ENCODE measurements around the gene APRT. TPM values are rescaled to one million over a fixed set of nuclear protein-coding genes. Genes with fewer than 3 reads are reported as not detected.

APRT gene
- total and polyA plus RNA-seq, 9 of the 15 experiments (the other 6 are each of a cell fraction or from before 2014, with no cell fraction given) = 41.7 to 409 (median 146) TPM

DNA sequence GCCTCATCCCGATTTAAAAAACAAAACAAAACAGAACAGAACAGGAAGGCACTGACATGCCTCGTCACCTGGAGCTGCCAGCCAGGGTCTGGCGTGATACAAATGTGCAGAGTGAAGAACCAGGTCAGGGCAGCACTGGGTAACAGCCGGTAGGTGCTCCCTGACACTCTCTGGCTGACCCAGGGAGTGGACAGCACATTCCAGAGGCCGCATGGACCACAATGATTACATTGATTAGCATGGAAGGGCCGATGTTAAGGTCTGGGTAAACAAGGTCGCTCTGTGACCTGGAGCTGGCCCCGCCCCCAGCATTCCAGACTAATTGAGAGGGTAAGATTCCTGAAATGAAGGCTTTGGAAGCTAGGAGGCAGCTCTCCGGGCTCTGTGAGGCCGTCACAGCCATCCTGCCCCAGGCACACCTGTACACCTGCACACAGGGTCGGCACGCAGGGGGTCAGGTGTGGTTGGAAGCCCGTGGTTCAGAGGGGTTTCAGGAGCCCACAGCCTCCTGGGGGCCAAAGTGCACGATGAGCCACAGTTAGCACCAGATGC, 48.1 kb downstream of the APRT start (continued):
- TF ChIP-seq, protein P1, sequence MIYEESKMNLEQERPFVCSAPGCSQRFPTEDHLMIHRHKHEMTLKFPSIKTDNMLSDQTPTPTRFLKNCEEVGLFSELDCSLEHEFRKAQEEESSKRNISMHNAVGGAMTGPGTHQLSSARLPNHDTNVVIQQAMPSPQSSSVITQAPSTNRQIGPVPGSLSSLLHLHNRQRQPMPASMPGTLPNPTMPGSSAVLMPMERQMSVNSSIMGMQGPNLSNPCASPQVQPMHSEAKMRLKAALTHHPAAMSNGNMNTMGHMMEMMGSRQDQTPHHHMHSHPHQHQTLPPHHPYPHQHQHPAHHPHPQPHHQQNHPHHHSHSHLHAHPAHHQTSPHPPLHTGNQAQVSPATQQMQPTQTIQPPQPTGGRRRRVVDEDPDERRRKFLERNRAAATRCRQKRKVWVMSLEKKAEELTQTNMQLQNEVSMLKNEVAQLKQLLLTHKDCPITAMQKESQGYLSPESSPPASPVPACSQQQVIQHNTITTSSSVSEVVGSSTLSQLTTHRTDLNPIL (CRISPR knock-in tag; IDR thresholded peaks at IDR 0.05) = no peak
- TF ChIP-seq HSF4 (CRISPR knock-in tag; IDR thresholded peaks at IDR 0.05; ENCODE audit: borderline replicate concordance) (no peak), TCF7 (IDR thresholded peaks at IDR 0.05; ENCODE audit: borderline replicate concordance) (no peak), ZKSCAN8 (CRISPR knock-in tag; IDR thresholded peaks at IDR 0.05) (no peak), PHF21A (IDR thresholded peaks at IDR 0.05; ENCODE audit: borderline replicate concordance, low read depth) (no peak), GATAD2B (IDR thresholded peaks at IDR 0.05; ENCODE audit: borderline replicate concordance) (no peak), EWSR1 (IDR thresholded peaks at IDR 0.05; ENCODE audit: borderline replicate concordance, low read depth, partially characterized antibody) (no peak), TFE3 (CRISPR knock-in tag; IDR thresholded peaks at IDR 0.05) (no peak), FUS (optimal IDR thresholded peaks at IDR 0.05; ENCODE audit: low read depth, low read length) (no peak), YY1 (IDR thresholded peaks at IDR 0.05; ENCODE audit: borderline replicate concordance in 1 of 3, control insufficient read depth in 1 of 3, extremely low read depth in 1 of 3, insufficient read depth in 3 of 3, insufficient read length in 1 of 3, insufficient replicate concordance in 2 of 3, low read depth in 1 of 3, low read length in 2 of 3) (no peak), RHOXF2B (CRISPR knock-in tag; conservative IDR thresholded peaks at IDR 0.05) (no peak), PURB (CRISPR knock-in tag; IDR thresholded peaks at IDR 0.05; ENCODE audit: low read depth) (no peak), ZNF75A (CRISPR knock-in tag; IDR thresholded peaks at IDR 0.05) (no peak), CBX2 (IDR thresholded peaks at IDR 0.05; ENCODE audit: insufficient read depth, low read length, poor library complexity, severe bottlenecking) (no peak), CBFB (CRISPR knock-in tag; IDR thresholded peaks at IDR 0.05) (no peak), SAFB2 (IDR thresholded peaks at IDR 0.05; ENCODE audit: borderline replicate concordance, low read depth, low read length, severe bottlenecking) (no peak), PRMT5 (CRISPR knock-in tag; IDR thresholded peaks at IDR 0.05) (no peak)
- TF ChIP-seq, protein P2, sequence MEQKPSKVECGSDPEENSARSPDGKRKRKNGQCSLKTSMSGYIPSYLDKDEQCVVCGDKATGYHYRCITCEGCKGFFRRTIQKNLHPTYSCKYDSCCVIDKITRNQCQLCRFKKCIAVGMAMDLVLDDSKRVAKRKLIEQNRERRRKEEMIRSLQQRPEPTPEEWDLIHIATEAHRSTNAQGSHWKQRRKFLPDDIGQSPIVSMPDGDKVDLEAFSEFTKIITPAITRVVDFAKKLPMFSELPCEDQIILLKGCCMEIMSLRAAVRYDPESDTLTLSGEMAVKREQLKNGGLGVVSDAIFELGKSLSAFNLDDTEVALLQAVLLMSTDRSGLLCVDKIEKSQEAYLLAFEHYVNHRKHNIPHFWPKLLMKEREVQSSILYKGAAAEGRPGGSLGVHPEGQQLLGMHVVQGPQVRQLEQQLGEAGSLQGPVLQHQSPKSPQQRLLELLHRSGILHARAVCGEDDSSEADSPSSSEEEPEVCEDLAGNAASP (IDR thresholded peaks at IDR 0.05) = no peak
- TF ChIP-seq, protein P3, sequence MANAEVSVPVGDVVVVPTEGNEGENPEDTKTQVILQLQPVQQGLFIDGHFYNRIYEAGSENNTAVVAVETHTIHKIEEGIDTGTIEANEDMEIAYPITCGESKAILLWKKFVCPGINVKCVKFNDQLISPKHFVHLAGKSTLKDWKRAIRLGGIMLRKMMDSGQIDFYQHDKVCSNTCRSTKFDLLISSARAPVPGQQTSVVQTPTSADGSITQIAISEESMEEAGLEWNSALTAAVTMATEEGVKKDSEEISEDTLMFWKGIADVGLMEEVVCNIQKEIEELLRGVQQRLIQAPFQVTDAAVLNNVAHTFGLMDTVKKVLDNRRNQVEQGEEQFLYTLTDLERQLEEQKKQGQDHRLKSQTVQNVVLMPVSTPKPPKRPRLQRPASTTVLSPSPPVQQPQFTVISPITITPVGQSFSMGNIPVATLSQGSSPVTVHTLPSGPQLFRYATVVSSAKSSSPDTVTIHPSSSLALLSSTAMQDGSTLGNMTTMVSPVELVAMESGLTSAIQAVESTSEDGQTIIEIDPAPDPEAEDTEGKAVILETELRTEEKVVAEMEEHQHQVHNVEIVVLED (CRISPR knock-in tag; IDR thresholded peaks at IDR 0.05) = no peak
- TF ChIP-seq, protein P4, sequence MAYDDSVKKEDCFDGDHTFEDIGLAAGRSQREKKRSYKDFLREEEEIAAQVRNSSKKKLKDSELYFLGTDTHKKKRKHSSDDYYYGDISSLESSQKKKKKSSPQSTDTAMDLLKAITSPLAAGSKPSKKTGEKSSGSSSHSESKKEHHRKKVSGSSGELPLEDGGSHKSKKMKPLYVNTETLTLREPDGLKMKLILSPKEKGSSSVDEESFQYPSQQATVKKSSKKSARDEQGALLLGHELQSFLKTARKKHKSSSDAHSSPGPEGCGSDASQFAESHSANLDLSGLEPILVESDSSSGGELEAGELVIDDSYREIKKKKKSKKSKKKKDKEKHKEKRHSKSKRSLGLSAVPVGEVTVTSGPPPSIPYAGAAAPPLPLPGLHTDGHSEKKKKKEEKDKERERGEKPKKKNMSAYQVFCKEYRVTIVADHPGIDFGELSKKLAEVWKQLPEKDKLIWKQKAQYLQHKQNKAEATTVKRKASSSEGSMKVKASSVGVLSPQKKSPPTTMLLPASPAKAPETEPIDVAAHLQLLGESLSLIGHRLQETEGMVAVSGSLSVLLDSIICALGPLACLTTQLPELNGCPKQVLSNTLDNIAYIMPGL (CRISPR knock-in tag; IDR thresholded peaks at IDR 0.05) = no peak
